NCI-H526 treated with DMSO at 0.1 percent for 48 hours (cell line): ENCODE measurements around the gene FRAS1.
"Not testable (repeated sequence)": the region's sequence is repeated elsewhere in the genome, so short reads cannot be mapped to it uniquely, and the experiment has no call there.

Experiments used
- DNase-seq: peaks from one replicate; lab custom pipeline; 2025; lab: John Stamatoyannopoulos, UW

The FRAS1 gene

DNA sequence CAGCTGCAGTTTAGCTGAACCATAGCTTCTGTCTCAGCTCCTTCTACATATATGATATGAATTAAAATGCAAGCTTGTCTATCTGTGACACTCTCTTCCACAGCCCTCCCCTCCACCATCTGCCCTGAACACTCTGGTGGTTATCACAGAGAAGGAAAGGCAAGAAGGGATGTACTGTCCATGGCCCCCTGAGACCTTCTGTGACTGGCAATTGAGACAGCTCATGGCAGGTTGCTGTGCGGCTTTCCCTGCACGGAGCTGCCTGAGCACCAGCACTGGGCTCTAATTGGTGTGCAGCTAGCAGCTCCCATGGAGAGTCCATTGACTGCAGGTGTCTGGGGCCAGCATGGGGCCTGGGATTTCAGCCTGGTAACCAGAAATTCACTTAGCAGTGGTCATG lies 384.6 kb downstream of the FRAS1 start:
- no peak for DNase-seq

DNA sequence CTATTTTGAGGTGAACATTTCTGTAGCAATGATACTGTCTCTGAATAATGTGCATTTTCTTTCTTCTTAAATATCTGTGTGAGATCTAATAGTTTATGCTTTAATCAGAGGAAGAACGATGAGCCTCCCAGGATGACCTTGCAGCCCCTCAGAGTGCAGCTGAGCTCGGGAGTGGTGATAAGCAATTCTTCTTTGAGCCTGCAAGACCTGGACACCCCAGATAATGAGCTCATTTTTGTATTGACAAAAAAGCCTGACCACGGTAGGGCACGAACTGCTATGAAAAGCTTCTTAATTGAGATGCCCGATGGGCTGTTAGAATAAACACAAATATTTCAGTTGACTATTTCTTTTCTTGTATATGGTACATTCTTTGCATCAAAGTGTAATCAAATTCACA lies 389.5 kb downstream of the FRAS1 start:
- DNase-seq: no peak

GRCh38 chr4:78451407-78451806 lies 394.3 kb downstream of the FRAS1 start:
- no peak for DNase-seq

GRCh38 chr4:78454016-78454415 lies 396.9 kb downstream of the FRAS1 start:
- no peak for DNase-seq

DNA sequence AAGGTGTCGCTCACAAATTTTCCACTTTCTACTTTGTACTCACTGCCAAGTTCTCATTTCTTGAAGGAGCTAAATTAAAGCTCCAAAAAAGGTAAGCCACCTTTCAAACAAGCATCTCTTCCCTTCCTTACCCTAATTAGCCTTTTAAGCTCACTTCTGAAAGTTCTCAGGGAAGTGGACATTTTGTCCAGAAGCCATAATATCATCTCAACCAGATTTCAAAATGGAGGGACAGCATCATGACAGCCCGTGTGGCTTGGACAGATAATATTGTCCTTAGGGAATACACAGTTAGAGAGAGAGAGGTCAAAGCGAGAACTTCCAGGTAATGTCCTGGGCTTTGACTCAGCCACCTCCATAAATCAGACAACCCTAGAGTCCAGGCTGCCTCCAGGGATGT lies 400.6 kb downstream of the FRAS1 start:
- DNase-seq: no peak

GRCh38 chr4:78459327-78459726 lies 402.2 kb downstream of the FRAS1 start:
- DNase-seq: no peak

- DNase-seq: no peak
Observed at GRCh38 chr4:78460368-78460767, 403.2 kb downstream of the FRAS1 start.

DNA sequence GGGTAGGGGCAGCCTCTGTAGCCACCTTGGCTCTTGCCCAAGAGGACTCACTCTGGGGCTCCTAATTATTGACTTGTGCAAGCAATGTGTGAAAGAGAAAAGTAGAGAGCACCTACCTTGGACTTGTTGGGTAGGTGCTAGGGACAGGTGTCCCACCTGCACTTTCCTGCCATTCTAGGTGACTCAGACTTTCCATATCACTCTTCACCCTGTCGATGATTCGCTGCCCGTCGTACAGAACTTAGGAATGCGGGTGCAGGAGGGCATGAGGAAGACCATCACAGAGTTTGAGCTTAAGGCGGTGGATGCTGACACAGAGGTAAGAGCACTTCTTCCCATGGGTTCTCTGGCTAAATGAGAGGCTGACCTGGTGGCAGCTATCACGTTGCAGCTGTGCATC lies 407.1 kb downstream of the FRAS1 start:
- no peak for DNase-seq

DNA sequence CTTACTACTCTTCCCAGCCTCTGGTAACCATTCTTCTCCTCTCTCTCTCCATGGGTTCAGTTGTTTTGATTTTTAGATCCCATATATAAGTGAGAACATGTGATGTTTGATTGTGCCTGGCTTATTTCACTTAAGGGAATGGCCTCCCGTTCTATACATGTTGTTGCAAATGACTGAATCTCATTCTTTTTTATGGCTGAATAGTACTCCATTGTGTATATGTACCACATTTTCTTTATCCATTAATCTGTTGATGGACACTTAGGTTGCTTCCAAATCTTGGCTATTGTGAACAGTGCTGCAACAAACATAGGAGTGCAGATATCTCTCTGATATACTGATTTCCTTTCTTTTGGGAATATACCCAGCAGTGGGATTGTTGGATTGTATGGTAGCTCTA lies 410.1 kb downstream of the FRAS1 start:
- DNase-seq: not testable (repeated sequence)

- DNase-seq: no peak
Observed at GRCh38 chr4:78468272-78468671, 411.1 kb downstream of the FRAS1 start.

DNA sequence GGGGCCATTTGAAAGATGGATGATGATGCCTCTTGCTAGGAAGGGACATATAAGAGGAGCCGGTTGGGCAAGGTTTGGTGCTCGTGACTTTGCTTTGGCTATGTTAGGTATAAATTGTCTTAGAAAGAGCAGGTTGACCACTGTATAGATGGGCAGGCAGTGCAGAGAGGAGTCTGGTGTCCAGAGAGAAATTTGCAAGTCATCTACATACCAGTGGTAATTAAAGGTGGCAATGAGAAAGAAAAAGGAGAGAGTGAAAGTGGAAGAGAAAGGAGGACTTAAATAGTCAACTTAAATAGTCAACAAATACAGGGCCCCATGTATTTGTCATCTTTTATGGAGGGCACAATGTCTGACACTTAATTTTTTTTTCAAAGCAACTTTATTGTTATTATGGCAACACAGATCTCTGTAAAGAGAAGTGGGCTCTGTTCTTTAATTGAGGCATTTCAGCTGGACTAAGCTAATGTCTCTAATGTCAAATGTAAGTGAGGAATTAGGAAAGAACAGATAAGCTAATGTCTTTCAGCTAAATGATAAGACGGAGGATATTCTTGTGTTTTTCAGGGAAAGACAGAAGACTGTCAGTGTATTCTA lies 419.1 kb downstream of the FRAS1 start:
- DNase-seq: no peak

- DNase-seq: no peak
Observed at GRCh38 chr4:78477276-78477675, 420.2 kb downstream of the FRAS1 start.

GRCh38 chr4:78478523-78478922 lies 421.4 kb downstream of the FRAS1 start:
- no peak for DNase-seq

- DNase-seq: no peak
Observed at GRCh38 chr4:78480286-78480685, 423.2 kb downstream of the FRAS1 start.

- no peak for DNase-seq
Observed at GRCh38 chr4:78481180-78481579, 424.1 kb downstream of the FRAS1 start.

GRCh38 chr4:78482281-78482680 lies 425.2 kb downstream of the FRAS1 start:
- no peak for DNase-seq

- no peak for DNase-seq
Observed at GRCh38 chr4:78483811-78484210, 426.7 kb downstream of the FRAS1 start.

DNA sequence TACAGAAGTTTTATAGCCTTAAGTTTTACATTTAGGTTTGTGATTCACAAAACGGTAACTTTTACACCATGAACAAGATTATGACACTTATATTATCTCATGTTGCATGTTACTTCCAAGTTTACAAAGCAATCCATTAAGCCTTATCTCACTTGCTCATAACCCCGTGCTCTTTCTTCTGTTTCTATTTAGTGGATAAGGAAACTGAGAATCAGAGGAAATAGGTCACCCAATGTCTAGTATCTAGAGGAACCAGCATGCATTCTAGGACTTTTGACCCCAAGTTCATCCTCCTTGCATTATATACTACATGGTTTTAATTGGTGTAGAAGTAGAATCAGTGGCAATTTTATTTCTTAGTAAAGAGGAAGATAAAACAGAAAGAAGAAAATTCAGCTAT lies 427.5 kb downstream of the FRAS1 start:
- no peak for DNase-seq

- no peak for DNase-seq
Observed at GRCh38 chr4:78493731-78494130, 436.6 kb downstream of the FRAS1 start.

DNA sequence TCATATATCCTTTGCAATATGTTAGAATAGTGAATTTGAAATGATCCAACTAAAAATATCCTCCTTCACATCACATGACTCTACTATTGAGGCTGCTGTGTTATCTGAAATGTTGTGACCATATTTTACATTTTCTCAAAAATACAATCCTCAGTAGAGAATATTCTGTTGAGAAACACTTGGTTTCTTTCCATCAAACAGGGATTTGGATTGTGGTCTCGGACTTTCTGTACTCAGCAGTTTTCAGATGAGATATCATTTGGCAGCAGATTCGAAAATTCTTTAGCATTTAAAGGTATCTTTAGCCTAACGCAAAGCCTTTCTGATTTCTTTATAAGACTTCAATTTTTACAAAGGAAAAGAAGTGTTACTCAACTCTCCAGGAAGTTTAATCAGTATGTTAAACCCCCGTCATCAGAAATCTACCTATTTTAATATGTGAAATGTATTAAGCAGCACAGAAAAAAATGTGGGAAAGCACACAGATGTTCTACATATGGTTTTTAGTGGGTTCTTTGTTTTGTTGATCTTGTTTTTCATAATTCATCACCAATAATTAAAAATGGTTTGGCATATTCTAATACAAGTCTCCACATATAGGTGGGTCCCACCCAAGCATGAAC lies 439.0 kb downstream of the FRAS1 start:
- no peak for DNase-seq

DNA sequence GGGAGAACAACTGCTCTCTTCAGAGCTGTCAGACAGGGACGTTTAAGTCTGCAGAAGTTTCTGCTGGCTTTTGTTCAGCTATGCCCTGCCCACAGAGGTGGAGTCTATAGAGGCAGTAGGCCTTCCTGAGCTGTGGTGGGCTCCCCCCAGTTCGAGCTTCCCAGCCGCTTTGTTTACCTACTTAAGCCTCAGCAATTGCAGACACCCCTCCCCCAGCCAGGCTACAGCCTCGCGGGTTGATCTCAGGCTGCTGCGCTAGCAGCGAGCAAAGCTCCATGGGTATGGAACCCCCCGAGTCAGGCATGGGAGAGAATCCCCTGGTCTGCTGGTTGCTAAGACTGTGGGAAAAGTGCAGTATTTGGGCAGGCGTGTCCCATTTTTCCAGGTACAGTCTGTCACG lies 449.1 kb downstream of the FRAS1 start:
- DNase-seq: not testable (repeated sequence)

DNA sequence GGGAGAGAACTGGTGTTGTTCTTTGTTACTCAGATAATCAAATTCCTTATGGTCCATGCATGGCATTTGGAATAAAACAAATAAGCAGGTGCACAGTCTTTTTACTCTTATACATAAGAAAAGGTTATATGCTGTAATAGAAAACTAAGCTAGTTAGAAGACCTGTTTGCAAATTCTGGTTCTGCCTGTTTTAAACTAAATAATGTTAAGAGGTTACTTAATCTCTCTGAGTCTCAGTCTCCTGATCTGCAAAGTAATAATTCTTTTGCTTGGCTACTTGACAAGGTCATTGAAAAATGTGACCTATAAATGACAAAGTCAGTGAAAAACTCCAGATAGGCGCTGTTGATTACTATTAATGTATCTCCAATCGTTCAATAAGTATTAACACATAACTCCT lies 451.9 kb downstream of the FRAS1 start:
- no peak for DNase-seq

GRCh38 chr4:78510108-78510507 lies 453.0 kb downstream of the FRAS1 start:
- no peak for DNase-seq

- no peak for DNase-seq
Observed at GRCh38 chr4:78510681-78511080, 453.6 kb downstream of the FRAS1 start.
